DMS114 treated with DMSO at 0.1 percent for 48 hours (cell line): ENCODE measurements around the gene FAM32A.

Experiments used
- DNase-seq: peaks from one replicate; lab custom pipeline; 2025; ENCODE audit not compliant: unreplicated experiment; lab: John Stamatoyannopoulos, UW

Gene FAM32A

GRCh38 chr19:16224293-16225045 is 39.3 kb downstream of the FAM32A start:
- DNase-seq: no peak

- DNase-seq: no peak
Measured at GRCh38 chr19:16225279-16226183, 40.3 kb downstream of the FAM32A start.

- DNase-seq: no peak
Measured at GRCh38 chr19:16226184-16226591, 41.0 kb downstream of the FAM32A start.

GRCh38 chr19:16226878-16227836 is 41.9 kb downstream of the FAM32A start:
- DNase-seq: no peak

- DNase-seq: no peak
Measured at GRCh38 chr19:16227837-16228636, 42.8 kb downstream of the FAM32A start.

GRCh38 chr19:16228637-16229321 is 43.6 kb downstream of the FAM32A start:
- no peak for DNase-seq

GRCh38 chr19:16229322-16229641 is 44.1 kb downstream of the FAM32A start:
- DNase-seq: no peak

GRCh38 chr19:16232127-16232526 is 46.9 kb downstream of the FAM32A start:
- no peak for DNase-seq

GRCh38 chr19:16232568-16232967 is 47.4 kb downstream of the FAM32A start:
- no peak for DNase-seq

GRCh38 chr19:16233081-16233776 is 48.0 kb downstream of the FAM32A start:
- DNase-seq: no peak

- DNase-seq: no peak
Measured at GRCh38 chr19:16233836-16234551, 48.8 kb downstream of the FAM32A start.

- no peak for DNase-seq
Measured at GRCh38 chr19:16234552-16235445, 49.6 kb downstream of the FAM32A start.

GRCh38 chr19:16235811-16236652 is 50.8 kb downstream of the FAM32A start:
- no peak for DNase-seq
